ENCODE results near the gene SEMA3A.
"Not testable (repeated sequence)": the region's sequence is repeated elsewhere in the genome, so short reads cannot be mapped to it uniquely, and the experiment has no call there.

SEMA3A gene

DNA sequence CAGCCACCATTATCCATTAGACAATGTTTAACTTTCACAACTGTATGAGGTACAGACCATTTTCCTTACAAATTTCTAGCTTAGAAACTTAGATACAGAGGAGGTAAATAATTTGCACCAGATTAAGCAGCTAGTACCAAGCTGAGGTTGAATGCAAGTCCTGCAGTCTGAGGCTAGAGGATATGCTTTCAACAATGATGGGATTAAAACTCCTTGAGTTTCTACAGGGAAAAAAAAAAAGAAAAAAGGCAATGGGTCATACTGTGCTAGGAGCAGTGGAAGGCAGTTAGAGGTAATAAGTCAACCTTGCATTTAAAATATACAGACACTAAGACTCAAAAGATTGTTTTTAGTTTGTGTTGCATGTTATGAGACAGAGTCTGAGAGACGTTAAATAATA is 86.5 kb downstream of the SEMA3A start:
- no peak for DNase-seq

DNA sequence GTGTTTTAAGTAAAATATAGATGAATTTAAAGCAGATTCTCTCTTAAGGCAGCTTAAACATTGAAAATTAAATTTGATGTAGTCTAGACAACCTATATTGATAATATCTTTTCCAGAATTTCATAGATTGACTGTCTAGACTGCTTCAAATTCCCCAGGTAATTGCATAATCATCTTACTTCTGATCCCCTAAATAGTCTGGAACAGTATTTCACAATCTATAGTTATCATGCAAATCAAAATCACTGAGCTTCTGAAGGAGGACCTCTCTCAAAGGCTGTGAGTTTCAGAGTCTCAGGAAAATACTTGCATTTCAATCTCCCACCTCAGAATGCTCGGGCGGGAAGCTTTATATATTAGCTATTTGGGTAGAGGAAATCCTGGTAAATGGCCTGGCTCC is 87.3 kb downstream of the SEMA3A start:
- DNase-seq = no peak

DNA sequence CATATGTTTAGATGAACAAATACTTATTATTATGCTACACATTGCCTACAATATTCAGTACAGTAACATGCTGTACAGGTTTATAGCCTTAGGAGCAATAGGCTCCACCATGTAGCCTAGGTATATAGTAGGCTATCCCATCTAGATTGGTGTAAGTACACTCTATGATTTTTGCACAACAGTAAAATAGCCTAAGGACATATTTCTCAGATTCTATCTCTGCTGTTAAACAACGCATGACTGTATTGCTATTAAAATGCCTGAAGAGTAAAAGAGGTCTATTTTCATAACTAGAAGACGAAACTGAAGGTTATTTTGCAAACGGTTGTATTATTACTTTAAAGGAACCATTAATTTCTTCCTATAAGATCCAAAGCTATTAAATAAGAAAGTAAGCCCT is 88.3 kb downstream of the SEMA3A start:
- no peak for DNase-seq

DNA sequence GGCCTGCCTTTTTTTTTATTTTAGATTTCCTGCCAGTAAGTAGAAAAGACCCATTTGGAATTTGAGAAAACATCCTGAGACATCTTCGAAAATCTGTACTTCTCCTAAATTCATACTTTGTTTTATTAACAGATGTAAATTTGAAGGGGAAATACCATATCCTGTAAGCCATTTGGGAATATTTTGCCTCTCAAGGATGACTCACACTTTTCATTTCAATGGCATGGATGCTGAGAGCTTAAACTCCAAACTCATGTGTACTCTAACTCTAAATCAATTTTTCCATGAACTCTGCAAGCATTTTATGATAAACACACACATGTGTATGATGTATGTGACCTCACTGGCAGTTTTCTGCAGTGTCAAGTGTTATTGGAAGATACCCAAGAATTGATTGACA is 89.0 kb downstream of the SEMA3A start:
- DNase-seq = no peak

DNA sequence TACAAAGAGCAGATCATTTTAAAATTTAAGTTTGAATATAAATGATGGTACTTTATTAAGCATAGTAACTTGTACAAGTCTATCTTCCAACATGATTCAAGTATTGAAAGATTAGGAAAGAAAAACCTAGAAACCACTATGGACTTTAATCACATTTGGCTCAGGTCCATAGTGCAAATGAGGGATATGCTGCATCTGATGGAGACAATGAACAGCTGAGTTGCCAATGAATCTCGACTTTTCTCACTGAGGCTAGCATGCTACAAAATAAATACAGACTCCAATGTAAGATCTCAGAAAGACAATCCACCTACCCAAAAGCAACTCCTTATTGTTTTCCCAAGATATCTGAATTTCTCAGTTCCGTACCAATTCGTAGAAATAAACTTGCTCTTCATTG is 89.8 kb downstream of the SEMA3A start:
- no peak for DNase-seq

DNA sequence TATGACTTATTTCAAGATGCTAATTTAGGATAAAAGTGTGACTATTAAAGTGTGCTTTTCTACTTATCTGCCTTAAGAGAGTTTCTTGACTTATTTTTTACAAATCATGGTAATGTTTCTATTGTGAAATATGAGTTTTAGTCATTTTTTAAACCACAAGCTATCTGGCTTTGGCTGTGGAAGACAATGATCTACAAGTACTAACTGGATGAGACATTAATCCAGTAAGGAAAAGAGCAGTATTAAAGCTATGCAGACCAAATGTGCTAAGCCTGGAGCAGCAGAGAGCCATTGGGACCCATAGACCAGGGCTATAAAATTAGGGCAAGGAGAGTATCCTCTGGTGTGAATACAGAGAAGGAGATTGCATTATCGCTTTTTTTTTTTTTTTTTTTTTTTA is 92.4 kb downstream of the SEMA3A start:
- no peak for DNase-seq

DNA sequence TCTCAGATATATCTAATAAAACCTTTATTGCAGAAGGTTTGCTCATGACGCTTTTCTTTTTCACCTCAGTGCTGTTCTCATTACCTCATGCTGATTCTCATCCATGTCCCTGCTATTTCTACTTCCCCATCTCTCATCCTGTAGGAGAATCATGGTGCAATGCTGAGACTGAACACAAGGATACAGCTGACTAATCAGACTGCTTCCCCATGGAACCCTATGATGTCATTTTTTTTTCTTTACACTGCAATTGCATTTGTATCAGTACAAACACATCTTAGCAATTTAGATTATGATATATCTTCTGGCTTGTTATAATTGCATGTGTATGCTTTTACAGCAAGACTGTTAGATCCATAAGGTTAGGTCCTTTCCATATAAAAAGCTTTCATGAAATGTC is 93.7 kb downstream of the SEMA3A start:
- no peak for DNase-seq

DNA sequence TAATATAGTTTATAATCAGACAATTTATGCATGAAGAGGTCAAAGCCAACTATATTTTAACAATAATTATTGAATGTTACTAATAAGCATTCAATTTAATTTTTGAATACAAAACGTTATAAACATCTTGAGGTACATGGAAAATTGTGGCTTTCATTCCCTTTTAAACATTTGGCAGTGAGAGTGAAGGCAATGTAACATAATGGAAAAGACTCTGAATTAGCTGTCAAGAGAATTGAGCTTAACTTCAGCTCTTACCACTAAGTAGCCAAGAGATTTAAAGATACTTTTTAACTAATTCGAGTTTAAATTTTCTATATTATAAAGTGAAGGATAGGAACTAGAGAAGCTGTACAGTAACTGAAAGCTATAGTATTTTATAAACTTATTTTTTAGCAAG is 98.6 kb downstream of the SEMA3A start:
- DNase-seq = no peak

DNA sequence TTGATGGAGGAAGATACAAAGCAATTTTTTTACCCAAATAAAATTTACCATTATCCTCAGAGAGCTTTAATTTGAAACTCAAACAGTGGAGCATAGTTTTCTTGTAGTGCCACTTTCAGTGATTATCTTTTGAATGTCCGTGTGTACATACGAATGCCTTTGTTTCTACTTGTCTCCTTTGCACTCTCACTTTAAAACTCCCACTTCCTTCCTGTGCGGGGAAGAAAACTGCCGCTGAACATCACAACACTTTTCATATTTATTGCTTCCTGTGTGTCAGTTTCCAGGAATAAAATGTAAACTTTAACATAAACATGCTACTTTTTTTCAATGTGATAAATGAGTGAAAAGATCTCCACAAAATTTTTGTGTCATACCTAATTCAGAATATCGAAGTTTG is 102.4 kb downstream of the SEMA3A start:
- peak; percentile 7 for DNase-seq

DNA sequence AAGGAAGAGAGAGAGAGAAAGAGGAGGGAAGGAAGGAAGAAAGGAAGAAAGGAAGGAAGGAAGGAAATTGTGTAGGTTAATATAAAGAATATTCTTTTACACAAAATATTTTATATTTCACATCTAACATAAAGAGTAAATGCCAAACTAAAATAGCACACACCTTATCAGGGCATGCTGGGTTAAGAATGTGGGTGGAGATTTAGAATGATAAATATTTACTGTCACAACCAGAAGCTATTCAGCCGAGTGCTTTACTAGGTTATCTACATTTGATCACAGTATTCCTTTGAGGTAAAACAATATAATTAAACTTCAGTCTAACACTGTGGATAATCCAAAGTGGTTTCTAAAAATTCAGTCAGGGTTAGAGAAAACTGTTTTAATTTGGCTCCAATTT is 103.3 kb downstream of the SEMA3A start:
- no peak for DNase-seq

DNA sequence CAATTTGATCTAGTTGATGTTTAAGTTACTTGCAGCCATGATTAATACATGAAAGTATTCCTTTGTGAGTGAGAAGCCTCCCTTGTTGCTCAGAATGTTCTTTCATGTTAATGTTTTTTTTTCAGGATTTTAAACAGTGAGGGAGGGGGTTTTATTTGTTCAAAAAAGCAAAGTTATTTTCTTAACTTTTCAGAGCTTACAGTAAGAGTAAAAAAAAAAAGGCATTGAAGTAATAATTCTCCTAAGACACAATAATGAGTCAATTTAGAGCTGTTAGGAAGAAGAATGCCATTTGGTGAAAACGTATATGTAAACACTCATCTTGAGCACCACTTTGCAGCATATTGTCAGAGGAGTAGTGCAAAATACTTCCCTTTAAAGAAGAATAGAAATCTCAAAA is 105.8 kb downstream of the SEMA3A start:
- DNase-seq = no peak

DNA sequence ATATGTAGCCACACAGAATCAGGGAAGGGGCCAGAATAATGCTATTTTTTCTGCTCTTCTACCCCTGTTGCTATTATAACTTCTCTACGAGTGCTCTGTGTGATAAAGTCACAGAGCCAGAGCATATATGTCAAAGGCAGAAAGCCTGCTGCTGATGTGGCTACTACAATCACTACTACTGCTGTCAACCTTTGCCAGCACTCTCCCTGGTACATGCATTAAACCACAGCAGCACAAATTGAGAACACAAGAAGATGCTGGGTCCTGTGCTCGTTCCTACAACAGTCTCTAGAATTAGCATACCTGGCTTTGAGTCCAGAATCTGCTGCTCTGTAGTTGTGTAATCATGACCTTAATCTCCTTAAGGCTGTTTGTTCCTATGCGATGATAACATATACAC is 108.6 kb downstream of the SEMA3A start:
- no peak for DNase-seq

DNA sequence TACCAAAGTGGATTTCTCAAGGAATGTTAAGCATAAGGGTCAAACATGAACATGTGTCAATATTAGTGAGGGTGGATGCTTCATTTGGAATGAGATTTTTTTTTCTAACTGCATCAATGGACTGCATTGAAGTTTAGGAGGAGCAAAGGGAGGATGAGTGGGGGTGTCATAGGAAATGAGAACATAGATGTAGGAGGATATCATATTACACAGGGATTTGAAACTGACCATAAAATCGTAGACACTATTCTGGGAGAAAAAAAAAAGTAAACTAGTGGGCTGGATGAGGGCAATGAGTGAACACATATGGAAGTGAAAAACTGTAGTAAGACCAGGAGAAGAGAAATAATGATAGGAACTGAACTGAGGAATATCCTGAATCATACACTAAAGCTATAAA is 109.4 kb downstream of the SEMA3A start:
- DNase-seq = no peak

DNA sequence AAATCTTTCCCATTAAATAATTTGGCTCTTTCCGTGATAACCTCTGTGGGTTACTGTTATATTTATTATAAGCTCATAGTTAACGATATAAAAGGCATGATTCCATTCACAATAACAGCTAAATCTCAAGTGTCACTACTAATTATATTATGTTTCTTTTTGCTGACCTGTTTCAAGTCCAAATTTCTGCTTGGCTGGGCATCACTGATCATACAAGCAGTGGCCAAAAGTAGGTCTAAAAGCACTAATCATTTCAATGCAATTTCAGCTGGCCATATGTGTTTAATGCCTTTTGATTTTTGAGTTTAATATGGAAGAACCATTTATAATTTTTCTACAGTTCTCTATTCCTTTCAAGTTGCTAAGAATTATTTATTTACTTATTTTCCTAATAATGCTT is 110.7 kb downstream of the SEMA3A start:
- no peak for DNase-seq

DNA sequence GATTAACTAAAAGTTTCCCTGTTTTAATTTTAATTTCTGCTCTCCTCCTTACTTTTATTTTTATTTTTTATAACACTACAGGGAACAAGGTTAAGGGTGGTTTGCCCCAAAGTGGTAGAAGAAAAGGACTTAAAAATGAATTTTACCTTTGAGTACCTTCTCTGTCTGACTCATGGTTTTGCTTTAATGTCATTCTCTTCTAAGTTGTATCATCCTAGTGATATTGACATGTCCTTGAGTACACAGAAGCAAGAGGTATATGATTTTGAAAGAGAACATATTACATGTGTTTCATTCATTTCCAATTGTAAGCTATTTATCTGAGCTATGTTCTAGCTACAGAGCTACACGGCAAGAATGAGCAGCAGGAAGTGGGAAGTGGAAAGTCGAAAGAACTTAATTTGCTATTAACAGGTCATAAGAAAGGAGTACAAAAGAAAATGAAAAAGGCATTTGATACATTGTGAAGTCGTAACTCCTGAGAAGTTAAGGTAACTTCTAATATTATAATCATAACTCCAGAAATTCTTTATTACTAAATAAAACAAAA is 112.5 kb downstream of the SEMA3A start:
- no peak for DNase-seq

DNA sequence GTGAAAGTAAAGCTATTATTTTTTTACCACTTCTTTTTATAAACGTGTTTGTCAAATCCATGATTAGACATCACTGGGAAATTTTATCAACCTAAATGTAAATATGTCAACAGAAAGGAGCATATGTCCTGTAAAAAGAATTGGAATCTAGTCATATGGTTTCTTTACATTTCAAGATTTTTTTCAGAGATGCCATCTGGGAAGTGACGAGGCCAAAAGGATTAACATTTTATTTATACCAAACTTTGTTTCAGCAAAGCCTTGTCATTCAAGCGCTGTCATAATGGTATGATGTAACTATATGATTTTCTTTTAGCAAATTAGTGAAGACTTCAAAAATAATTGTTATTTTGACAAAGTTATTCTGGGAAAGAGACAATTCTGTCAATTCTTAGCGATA is 117.3 kb downstream of the SEMA3A start:
- no peak for DNase-seq

DNA sequence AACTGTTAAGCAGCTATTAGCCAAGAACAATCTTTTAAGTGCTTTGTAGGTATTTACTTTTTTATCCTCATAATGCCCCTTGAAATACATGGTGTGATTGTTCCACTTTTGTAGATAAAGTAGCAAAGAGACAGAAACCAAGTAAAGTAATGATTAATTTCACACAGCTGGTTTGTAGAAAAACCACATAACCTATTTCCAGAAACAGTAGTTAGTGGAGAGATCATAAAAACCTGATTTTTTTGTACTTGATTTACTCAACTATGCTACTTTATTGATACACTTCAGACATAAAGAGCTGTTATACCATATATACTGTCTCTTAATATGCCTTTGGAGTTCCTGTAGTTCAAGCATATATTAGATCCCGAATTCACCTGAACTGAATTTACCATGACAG is 118.4 kb downstream of the SEMA3A start:
- DNase-seq = no peak

DNA sequence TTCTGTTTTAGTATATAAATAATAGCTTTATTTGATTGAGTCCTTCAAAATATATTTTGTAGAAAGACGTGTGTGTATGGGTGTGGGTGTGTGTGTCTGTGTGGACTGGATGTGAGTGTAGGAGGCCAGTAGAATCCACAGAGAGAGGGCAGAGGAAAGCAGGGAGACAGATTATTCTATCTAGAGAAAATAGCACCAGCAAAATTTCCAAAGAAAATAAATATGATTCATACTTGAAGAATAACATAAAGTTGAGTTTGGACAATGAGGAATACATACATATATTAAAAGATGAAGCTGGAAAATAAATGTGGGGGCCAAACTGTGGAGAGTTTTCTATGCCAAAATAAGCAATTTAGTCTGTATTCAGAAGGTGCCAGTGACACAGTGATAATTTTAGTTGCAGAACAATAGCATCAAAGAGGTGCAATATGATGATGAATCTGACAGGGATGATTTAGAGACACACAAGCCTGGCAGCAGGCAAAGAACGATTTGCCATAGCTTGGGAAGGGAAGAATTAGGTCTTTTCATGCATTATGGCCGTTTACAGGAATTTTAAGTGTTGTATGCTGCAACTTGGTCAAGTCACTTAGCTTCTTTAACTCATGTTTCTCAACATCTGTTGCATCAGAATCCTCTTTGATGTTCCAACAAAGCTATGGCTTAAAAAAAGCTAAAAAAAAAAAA is 121.3 kb downstream of the SEMA3A start:
- no peak for DNase-seq

DNA sequence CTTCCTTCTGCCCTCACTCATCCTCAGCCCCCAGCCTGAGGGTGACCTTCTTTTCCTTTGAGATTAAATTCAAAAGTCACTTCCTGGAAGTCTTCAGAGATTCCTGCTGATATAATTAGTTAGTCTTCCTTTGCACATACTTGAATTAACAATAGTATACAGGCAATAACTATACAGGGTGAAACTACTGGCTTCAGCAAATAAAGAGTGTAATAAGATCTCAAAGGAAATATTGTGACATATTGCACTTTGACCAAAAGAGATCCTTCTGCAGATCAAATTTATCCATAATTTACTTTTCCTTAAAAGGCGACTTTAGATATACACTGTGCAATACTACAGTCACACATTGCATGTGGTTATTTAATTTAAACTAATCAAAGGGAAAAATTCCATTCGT is 123.8 kb downstream of the SEMA3A start:
- DNase-seq = no peak

DNA sequence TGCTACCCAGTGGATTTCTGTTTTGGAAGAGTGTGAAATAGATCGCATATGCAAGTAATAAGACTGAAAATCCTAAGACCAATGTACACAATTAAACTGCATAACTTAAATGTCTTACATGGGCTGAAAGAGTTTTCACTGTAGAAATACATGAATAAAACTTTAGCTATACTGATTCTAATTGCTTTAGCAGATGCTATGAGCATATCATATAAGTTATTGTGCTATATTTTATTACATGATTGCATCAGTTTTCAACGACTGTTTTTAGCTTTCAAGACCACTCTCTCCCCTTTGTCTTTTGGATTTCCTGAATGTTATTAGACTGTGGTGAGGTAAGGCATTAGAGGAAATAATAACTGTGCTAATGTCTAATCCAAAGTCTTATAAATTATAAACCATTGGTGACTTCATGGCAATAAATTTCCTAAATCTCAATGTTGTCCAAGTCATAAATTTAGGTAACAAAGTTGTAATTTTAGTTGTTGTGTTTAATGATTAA is 124.5 kb downstream of the SEMA3A start:
- DNase-seq = no peak

DNA sequence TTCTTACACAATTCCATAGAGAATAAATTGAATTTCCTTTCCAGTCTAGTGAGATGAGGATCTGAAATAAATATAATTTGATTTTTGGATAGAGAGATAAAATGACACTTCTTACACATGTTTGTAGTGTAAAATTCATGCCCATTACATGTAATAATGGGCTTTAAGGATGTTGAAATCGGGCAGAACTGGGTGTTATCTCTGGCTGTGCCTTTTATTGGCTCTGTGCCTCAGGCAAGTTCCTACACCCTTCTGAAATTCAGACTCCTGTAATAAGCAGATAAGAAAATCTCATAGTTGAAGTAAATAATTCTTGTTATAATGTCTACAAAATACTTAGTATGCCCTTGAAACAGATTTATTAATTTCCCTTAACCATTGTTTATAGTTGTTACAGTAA is 125.6 kb downstream of the SEMA3A start:
- DNase-seq = no peak

DNA sequence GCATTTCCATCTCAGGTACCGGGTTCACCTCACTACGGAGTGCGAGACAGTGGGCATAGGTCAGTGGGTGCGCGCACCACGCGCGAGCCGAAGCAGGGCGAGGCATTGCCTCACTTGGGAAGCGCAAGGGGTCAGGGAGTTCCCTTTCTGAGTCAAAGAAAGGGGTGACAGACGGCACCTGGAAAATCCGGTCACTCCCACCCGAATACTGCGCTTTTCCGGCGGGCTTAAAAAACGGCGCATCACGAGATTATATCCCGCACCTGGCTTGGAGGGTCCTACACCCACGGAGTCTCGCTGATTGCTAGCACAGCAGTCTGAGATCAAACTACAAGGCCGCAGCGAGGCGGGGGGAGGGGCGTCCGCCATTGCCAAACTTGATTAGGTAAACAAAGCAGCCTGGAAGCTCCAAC is 132.1 kb downstream of the SEMA3A start:
- DNase-seq = not testable (repeated sequence)

DNA sequence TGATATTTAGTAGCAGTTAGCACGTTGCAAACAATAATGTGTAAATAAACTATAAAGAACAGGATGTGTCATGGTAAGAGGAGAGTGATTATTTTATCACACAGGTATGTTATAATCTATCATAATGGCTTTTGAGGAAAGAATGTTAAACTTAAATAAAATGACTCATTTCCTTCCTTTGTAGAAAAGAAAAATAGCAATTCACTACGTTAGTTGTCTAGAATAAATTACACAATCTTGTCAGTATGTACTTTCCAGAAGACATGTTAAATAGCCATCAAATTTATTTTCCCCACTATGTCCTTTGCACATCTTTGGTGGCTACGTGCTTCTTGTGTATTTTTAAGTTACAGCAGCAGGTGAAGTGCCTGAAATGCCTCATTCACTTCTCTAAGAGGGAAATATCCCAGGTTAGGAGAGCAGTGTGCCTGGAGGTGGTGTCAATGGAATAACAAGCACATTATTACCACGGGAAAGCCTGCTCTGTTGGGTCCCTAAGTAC is 133.8 kb downstream of the SEMA3A start:
- no peak for DNase-seq

DNA sequence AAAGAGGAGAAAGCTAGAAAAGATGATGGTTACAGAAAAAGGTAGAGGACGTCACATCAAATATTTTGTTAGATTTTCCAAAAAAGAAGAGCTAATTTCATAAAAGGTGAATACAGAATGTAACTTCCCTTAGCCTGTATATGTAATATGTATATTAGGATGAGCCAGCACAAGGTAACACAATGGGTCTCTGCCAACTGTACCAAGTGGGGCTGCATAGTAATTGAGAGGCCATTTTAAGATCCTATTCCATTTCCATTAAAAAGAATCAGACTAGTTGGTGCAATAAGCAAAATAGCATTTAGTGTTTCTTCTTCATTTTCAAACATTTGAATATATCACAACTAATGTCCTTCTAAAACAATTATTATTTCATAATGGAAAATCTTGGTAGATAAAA is 134.6 kb downstream of the SEMA3A start:
- no peak for DNase-seq
